ENCODE data around the gene TRIM63.

GRCh38 chr1:26089125-26089524 is 21.7 kb upstream of the TRIM63 start:
- TF ChIP-seq EZH2 (IDR thresholded peaks at IDR 0.05; ENCODE audit: borderline replicate concordance, low read depth, low read length, poor library complexity, severe bottlenecking) (no peak), CTCF (conservative IDR thresholded peaks at IDR 0.05; ENCODE audit: low read depth, low read length) (no peak)

Measured in A673 (cell line).